Memory B cell (primary cell): ENCODE measurements around the gene MBD4.
"Not testable (repeated sequence)": the region's sequence is repeated elsewhere in the genome, so short reads cannot be mapped to it uniquely, and the experiment has no call there.

ENCODE experiments used
- ATAC-seq: fragments of 150-1000 bp; cut with Tn5 transposase; 2 replicates; pipeline ENCODE4 v1.10.0; 2021; ENCODE audit warnings: low read depth, mild to moderate bottlenecking, moderate library complexity
- DNase-seq, 2 donors: peaks; one replicate each; pipeline ENCODE4 v3.0.0; 2022; ENCODE audit warnings: low spot score in 2 of 2
- H3K27ac Mint-ChIP-seq: one replicate; pipeline ENCODE4 v1.8.0; 2022; ENCODE audit warnings: mild to moderate bottlenecking, moderate library complexity, mixed read lengths
- H3K27me3 Mint-ChIP-seq: one replicate; pipeline ENCODE4 v1.8.0; 2022; ENCODE audit warnings: mixed read lengths
- H3K36me3 Mint-ChIP-seq: one replicate; pipeline ENCODE4 v1.8.0; 2022; ENCODE audit warnings: mild to moderate bottlenecking, mixed read lengths
- H3K4me1 Mint-ChIP-seq: one replicate; pipeline ENCODE4 v1.8.0; 2022; ENCODE audit warnings: mixed read lengths
- H3K4me3 Mint-ChIP-seq: one replicate; pipeline ENCODE4 v1.8.0; 2022; ENCODE audit warnings: mild to moderate bottlenecking, moderate library complexity, mixed read lengths
- H3K9me3 Mint-ChIP-seq: one replicate; pipeline ENCODE4 v1.8.0; 2022; ENCODE audit warnings: mixed read lengths

The MBD4 gene

DNA sequence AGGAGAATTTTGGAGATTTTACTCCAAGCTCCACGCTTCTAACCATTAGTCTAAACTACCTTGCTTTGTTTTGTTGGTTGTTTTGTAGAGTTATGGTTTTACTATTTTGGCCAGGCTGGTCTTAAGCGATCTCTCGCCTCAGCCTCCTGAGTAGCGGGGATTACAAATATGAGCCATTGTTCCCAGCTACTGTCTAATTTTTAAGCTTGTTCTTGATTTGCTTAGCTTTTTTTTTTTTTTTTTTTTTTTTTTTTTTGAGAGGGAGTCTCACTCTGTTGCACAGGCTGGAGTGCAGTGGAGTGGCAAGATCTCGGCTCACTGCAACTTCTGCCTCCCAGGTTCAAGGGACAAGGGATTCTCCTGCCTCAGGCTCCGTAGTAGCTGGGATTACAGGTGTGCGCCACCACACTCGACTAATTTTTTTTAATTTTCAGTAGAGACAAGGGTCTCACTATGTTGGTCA lies 39.8 kb downstream of the MBD4 start:
- ATAC-seq = peak; percentile 8

DNA sequence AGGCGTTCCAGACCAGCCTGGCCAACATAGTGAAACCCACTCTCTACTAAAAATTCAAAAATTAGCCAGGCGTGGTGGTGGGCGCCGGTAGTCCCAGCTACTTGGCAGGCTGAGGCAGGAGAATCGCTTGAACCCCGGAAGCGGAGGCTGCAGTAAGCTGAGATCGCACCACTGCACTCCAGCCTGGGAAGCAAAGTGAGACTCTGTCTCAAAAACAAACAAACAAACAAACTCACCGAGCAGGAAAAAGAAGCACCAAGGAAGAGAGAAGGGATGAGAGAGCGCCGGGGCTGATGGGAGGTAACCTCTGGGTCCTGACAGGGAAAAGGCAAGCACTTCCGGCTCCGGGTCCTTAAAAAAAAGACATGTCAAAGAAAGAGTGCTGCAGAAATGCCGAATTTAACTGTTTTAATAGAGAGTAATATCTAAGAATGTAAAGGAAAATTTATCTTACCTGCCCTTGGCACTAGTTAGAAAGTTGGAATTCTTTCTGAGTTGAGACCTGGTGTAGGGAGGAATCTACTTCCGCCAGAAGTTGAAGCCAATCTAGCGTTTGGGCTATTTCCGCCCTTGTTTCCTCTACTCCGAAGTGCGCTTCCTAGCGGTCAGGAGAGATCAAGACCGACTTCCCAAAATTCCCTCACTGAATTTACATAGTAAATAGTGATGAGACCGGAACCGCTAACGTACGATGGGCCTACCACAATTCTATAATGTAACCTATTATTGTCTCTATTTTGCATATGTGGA lies 40.4 kb downstream of the MBD4 start:
- Mint-ChIP-seq H3K27me3 (no peaks in the 10 kb centered on the region), H3K27ac (peak overlapping the region; percentile 95), H3K4me1 (peaks cover 27% of the 10 kb centered on the region), H3K36me3 (peaks cover 10% of the 10 kb centered on the region), H3K9me3 (no peaks in the 10 kb centered on the region), H3K4me3 (peak overlapping the region; percentile 100)
- peak; percentile 87 for ATAC-seq
- peak; percentile 64 to 72 for DNase-seq

More for the DNA sequence above, 39.8 kb downstream of the MBD4 start:
- Mint-ChIP-seq H3K9me3 (no peaks in the 10 kb centered on the region), H3K27ac (peak overlapping the region; percentile 95), H3K4me3 (peak overlapping the region; percentile 100), H3K27me3 (no peaks in the 10 kb centered on the region), H3K4me1 (peaks cover 24% of the 10 kb centered on the region), H3K36me3 (peaks cover 5% of the 10 kb centered on the region)
- DNase-seq = no peak

DNA sequence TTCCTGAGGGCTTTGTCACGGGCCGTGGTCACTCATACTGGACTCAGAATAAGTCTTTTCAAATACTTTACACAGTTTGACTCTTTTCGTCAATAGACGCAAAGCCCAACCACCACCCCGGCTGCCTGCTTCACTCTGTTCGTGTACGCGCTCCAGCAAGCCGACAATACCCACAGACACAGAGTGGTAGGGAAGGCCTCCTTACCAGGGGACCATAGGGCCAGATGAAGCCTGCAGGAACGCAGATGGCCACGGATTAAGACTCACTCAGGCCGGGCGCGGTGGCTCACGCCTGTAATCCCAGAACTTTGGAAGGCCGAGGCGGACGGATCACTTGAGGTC lies 41.0 kb downstream of the MBD4 start:
- H3K27me3 Mint-ChIP-seq = no peaks in the 10 kb centered on the region
- ATAC-seq = peak; percentile 18
- peak overlapping the region; percentile 95 for H3K27ac Mint-ChIP-seq
- no peaks in the 10 kb centered on the region for H3K9me3 Mint-ChIP-seq
- H3K4me1 Mint-ChIP-seq = peaks cover 27% of the 10 kb centered on the region
- H3K36me3 Mint-ChIP-seq = peaks cover 12% of the 10 kb centered on the region
- DNase-seq = peak in 1 of 2 donors; percentile 18
- peak overlapping the region; percentile 100 for H3K4me3 Mint-ChIP-seq

DNA sequence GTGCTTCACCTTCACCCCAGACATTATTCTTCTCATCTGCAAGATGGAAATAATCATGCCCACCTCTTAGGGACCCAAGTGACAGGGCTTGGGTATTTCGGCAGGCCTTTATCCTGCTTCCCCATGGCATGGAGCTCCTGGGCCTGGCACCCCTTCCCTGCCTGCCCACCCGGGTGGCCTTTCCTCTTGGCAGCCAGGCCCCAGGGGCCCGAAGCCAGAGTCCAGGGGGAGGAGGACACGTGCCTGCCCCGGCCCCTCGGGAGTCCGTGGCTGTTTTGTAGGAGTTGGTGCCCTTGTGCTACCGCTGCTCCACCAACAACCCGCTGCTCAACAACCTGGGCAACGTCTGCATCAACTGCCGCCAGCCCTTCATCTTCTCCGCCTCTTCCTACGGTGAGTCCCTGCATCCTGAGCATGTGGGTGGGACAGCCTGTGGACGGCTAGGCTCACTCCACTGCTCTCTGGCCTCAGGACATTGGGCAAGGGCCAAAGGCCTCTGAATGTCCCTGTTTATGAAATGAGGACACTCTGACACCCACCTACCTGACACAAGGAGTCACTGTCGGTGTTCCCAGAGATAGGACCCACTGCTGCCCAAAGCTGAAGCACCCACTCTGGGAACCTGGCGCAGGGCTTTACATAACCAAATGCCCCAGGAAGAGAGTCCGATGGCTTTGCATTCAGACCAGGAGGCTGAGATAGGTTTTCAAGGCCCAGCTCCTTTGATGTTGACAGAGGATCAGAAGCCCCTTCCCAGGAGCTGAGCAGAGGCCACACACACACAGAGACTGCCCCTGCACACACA lies 45.8 kb downstream of the MBD4 start:
- not testable (repeated sequence) for H3K4me3 Mint-ChIP-seq, ATAC-seq, H3K9me3 Mint-ChIP-seq, DNase-seq, H3K27ac Mint-ChIP-seq, H3K27me3 Mint-ChIP-seq
- peaks cover 31% of the 10 kb centered on the region for H3K36me3 Mint-ChIP-seq
- H3K4me1 Mint-ChIP-seq = peaks cover 22% of the 10 kb centered on the region

DNA sequence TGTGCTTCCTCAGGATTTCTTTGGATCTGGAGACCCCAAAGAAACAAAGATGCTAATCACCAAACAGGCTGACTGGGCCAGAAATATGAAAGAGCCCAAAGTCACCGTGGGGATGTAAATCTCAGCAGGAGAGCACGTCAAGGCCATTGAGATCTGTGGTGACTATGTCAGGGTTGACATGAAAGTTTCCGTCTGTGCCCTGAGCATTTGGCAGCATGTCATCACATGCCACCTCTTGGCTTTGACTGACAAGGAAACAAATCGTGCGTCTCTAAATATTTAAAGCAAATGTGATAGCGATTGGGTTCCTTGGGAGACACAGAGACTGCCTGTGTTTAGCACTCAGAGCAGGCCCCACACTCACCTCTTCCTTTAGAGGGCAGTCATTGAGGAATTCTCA lies 46.5 kb downstream of the MBD4 start:
- H3K27ac Mint-ChIP-seq = no peak overlapping the region
- H3K4me3 Mint-ChIP-seq = no peak overlapping the region
- ATAC-seq (no peak), DNase-seq (no peak)
- H3K27me3 Mint-ChIP-seq = no peaks in the 10 kb centered on the region
- peaks cover 31% of the 10 kb centered on the region for H3K36me3 Mint-ChIP-seq
- peaks cover 16% of the 10 kb centered on the region for H3K4me1 Mint-ChIP-seq
- no peaks in the 10 kb centered on the region for H3K9me3 Mint-ChIP-seq

DNA sequence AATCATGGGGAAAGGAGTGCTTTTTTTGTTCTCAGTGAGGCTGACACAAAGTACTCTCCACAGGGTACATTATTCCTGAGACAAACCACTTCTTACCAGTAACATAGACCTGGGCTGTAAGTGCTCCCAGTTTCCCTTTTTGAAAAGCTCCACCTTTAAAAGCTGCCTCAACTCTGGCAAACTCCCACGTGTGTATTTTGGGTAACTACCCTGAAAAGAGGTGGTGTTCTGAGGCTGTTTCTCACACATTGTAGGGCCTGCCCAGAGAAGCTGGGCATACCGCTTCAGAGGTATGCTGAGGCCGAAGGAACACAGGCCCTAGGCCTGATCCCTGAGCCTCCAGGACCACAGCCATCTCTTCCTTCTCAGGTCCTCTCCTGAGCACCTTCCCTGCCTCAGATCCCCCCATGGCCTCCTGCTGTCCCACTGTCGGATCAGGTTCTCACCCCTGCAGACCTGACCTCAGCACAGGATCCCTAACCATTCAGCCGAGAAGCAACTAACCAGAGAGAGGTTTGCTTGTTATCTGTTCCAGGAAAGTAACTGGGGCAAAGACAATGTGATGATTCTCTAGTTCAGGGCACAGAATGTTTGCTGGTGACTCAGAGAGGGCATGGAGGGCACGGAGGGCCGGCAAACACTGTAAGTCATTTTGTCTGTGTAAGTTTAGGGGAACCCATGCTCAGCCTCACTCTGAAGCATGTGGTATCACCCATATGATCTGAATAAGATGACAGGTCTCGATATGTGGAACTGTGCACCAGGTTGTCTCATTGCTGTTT lies 47.5 kb downstream of the MBD4 start:
- peaks cover 37% of the 10 kb centered on the region for H3K36me3 Mint-ChIP-seq
- H3K4me1 Mint-ChIP-seq, H3K4me3 Mint-ChIP-seq, H3K27ac Mint-ChIP-seq, ATAC-seq, H3K27me3 Mint-ChIP-seq, H3K9me3 Mint-ChIP-seq, DNase-seq: not testable (repeated sequence)

DNA sequence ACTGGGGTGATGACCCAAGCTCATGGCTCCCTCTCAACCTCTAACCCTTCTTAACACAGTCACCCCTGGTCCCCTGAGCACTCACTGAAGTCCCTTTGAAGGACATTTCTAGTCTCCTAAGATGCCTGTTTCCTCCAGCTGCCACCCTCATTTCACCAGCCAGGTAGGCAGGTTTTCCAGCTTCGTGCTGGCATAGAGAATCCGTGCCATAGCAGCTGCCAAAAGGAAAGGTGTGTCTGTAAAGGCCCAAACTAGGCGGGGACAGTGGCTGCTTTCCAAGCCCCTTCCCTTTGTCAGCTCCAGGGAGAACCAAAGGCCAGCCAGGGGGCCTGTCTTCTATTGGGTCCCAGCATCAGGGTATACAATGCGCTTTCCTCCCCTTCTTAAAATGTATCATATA lies 48.2 kb downstream of the MBD4 start:
- not testable (repeated sequence) for H3K27ac Mint-ChIP-seq, ATAC-seq, H3K9me3 Mint-ChIP-seq, H3K27me3 Mint-ChIP-seq, H3K4me1 Mint-ChIP-seq, H3K4me3 Mint-ChIP-seq, DNase-seq
- H3K36me3 Mint-ChIP-seq = peaks cover 43% of the 10 kb centered on the region

DNA sequence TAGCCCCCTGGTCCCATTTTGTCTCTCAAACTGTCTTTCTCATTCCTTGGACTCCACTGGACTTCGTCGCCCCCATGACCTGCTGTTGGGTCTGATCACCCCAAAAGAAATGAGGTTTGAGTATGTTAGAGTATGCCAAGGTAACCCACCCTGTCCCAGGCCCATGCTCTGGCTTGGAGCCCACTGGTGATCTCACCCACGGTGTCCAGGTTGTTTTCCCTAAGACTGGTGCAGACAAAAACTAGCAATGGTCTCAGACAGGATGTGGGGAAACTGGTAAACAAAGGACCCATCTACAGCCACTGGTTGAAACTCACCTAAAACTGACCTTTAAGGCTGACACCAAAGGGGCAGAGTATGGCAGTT lies 50.2 kb downstream of the MBD4 start:
- no peak for ATAC-seq
- H3K27ac Mint-ChIP-seq = no peak overlapping the region
- H3K36me3 Mint-ChIP-seq = peaks cover 36% of the 10 kb centered on the region
- peaks cover 2% of the 10 kb centered on the region for H3K4me1 Mint-ChIP-seq
- no peak overlapping the region for H3K4me3 Mint-ChIP-seq
- H3K27me3 Mint-ChIP-seq = no peaks in the 10 kb centered on the region
- no peak for DNase-seq
- H3K9me3 Mint-ChIP-seq = no peaks in the 10 kb centered on the region

DNA sequence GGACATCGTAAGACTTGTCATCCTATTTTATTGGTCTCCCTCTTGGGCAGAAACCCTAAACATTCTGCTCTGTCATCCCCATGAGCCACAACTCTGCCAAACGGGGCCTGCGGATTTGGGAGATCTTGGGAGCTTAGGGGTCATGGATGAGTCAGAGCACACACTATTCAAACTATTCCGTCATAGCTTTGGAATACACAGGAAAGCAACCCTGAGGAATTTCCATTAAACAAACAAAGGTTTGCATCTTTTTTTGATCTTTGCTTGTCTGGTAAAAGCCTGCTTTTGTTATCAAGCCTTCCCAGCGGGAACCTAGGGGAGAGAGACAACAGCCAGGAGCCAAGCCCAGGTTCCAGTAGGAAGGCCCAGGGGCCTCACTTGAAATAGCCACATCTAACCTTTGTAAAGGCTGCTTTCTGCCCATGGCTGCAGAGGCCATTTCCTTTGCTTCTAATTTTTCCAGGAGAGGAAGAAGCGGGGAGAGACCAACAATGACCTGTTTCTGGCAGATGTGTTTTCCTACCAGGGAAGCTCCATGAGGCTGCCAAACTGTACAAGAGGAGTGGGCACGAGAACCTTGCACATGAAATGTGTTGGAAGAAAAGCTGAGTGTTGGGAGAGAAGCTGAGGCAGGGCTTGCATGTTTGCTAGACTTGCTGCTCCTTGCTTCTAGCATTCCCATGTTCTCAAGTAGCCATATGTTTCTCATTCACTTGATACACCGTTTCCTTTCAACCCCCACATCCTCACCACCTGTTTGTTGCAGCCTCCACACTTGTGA lies 50.8 kb downstream of the MBD4 start:
- H3K9me3 Mint-ChIP-seq, H3K27me3 Mint-ChIP-seq, ATAC-seq, H3K4me3 Mint-ChIP-seq, DNase-seq, H3K4me1 Mint-ChIP-seq, H3K27ac Mint-ChIP-seq: not testable (repeated sequence)
- H3K36me3 Mint-ChIP-seq = peaks cover 33% of the 10 kb centered on the region

DNA sequence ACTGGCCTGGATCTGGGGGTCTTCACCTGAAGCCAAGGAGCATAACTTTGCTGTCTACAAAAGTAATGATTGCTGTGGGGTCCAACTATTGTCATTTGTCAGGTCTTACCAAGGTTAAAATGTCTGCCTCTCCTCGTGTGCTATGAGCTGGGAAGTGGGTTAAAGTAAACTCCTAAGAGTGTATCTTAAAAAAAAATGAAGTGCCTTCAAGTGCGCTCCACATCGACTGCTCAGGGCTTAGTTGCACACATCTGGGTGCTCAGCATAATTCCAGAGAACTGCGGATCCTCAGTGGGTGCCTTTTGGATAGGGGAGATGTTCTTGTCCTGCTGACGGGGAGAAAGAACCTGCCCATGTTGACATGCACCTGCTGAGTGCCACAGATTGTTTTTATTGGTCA lies 52.3 kb downstream of the MBD4 start:
- Mint-ChIP-seq H3K4me3 (no peak overlapping the region), H3K27ac (no peak overlapping the region), H3K4me1 (peaks cover 9% of the 10 kb centered on the region), H3K9me3 (no peaks in the 10 kb centered on the region), H3K36me3 (peaks cover 28% of the 10 kb centered on the region), H3K27me3 (no peaks in the 10 kb centered on the region)
- ATAC-seq = no peak
- no peak for DNase-seq

DNA sequence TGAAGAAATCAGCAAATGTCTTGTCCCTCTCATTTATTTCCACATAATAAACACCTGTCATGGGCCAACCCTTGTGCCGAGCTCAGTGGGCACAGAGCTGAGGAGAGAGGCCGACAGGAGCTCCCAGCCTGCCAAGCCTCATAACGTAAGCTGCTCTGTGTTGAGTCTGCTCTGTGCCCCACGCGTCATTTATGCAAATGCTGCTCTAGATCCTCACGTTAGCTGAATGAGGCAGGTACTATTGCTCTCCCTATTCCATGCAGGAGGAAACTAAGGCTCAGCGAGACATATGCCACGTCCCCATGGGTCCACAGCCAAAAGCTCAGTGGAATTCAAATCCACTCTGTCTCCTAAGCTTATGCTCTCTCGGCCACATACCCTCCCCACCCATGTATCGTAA lies 52.8 kb downstream of the MBD4 start:
- Mint-ChIP-seq H3K4me1 (peaks cover 9% of the 10 kb centered on the region), H3K27ac (no peak overlapping the region), H3K9me3 (no peaks in the 10 kb centered on the region), H3K27me3 (no peaks in the 10 kb centered on the region), H3K36me3 (peaks cover 25% of the 10 kb centered on the region), H3K4me3 (no peak overlapping the region)
- DNase-seq = no peak
- ATAC-seq = no peak

DNA sequence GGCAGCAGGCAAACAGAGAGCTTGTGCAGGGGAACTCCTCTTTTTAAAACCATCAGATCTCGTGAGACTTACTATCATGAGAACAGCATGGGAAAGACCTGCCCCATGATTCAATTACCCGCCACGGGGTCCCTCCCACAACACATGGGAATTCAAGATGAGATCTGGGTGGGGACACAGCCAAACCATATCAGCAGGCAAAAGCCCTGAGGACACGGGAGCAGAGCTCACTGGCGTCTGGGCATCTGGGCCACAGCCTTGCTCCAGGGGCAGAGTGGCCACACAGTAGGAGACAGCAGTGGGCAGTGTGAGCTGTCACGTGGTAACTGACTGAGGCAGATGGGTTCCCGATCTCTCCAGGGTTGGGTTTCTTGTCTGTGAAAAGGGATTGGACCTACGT lies 54.2 kb downstream of the MBD4 start:
- peaks cover 20% of the 10 kb centered on the region for H3K36me3 Mint-ChIP-seq
- not testable (repeated sequence) for ATAC-seq, H3K9me3 Mint-ChIP-seq, H3K4me1 Mint-ChIP-seq, DNase-seq, H3K27me3 Mint-ChIP-seq, H3K4me3 Mint-ChIP-seq, H3K27ac Mint-ChIP-seq

DNA sequence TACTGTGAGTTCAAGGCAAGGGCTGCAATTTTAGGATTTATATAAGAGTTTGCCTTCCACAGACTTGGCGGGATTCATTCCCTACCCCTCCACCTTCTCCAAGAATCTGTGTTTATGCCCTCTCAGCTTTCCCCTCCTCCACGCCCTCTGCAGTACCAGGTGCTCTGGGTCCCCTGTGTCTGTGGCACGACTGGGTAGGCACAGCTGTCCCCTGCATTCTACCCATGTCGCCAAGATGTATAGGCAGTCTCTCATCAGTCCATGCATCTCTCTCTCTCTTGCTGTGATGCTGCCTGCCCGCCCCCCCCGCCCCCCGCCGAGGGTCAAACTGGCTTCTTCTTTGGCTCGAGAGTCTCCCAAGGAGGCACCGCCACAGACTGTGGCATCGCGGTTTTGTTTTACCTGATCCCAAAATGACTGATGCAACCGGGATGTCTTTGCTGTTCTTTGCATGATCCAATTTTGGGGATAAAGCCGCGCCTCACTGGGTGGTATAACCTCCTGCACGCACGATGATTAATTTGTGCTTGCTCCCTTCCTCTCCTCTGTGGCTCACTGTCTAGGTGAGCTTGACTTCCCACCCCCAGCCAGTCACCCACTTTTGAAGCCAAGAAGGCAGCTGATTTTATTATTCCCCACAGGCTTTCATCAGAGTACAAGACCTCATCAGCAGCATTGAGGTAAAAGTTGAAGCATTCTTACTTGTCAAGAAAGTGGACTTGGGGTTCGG lies 55.0 kb downstream of the MBD4 start:
- Mint-ChIP-seq H3K36me3 (peaks cover 19% of the 10 kb centered on the region), H3K4me3 (no peak overlapping the region), H3K27ac (no peak overlapping the region), H3K9me3 (no peaks in the 10 kb centered on the region), H3K27me3 (no peaks in the 10 kb centered on the region), H3K4me1 (peaks cover 9% of the 10 kb centered on the region)
- ATAC-seq = no peak
- no peak for DNase-seq
